OCI-LY7 (cell line): ENCODE measurements around the gene SQOR. TPM values are rescaled to one million over a fixed set of nuclear protein-coding genes. Genes with fewer than 3 reads are reported as not detected.

Experiments used
- BruUV-seq: library from RNA; stranded (reverse); fragments of 400-500 nt; replicated peaks from 2 replicates; lab custom pipeline; 2021; lab: Mats Ljungman, UMichigan
- CTCF ChIA-PET: fragments of 300-600 bp; sonication (Branson Sonifier 250); formaldehyde crosslinking; loops from one replicate; lab custom pipeline; 2022; ENCODE audit warnings: antibody characterized with exemption; ENCODE audit not compliant: unreplicated experiment; lab: Charles Lee
- POLR2A ChIA-PET: fragments of 300-600 bp; sonication (Branson Sonifier 250); formaldehyde crosslinking; loops from one replicate; lab custom pipeline; 2022; ENCODE audit warnings: antibody characterized with exemption; lab: Charles Lee
- DNase-seq: peaks from one replicate; pipeline ENCODE4 v3.0.0-alpha.2; 2015; ENCODE audit warnings: low spot score
- H2AFZ ChIP-seq: fragments of 200-600 bp; sonication (generic), shearing (Covaris generic); 2 replicates; pipeline ENCODE4 v1.6.1; 2014; ENCODE audit warnings: mild to moderate bottlenecking, antibody characterized with exemption, low read length, moderate library complexity
- H3K27ac ChIP-seq: fragments of 200-600 bp; sonication (generic); 2 replicates; pipeline ENCODE4 v1.5.1; 2014; ENCODE audit warnings: mixed run types, low read depth, mild to moderate bottlenecking, moderate library complexity, low read length, inconsistent platforms; ENCODE audit not compliant: poor library complexity, severe bottlenecking
- H3K36me3 ChIP-seq: fragments of 200-600 bp; sonication (generic); 2 replicates; pipeline ENCODE4 v1.6.1; 2014; ENCODE audit warnings: mild to moderate bottlenecking, antibody characterized with exemption, low read length, moderate library complexity, mixed read lengths; ENCODE audit not compliant: insufficient read depth
- H3K4me1 ChIP-seq: fragments of 200-600 bp; sonication (generic); 2 replicates; pipeline ENCODE4 v1.5.1; 2014; ENCODE audit warnings: mild to moderate bottlenecking, low read length; ENCODE audit not compliant: insufficient read depth, poor library complexity, severe bottlenecking
- H3K4me2 ChIP-seq: fragments of 200-600 bp; sonication (generic); 2 replicates; pipeline ENCODE4 v1.6.1; 2014; ENCODE audit warnings: mild to moderate bottlenecking, low read length
- H3K4me3 ChIP-seq: fragments of 200-600 bp; sonication (generic); 2 replicates; pipeline ENCODE4 v1.5.1; 2014; ENCODE audit warnings: mild to moderate bottlenecking, low read depth, low read length; ENCODE audit not compliant: poor library complexity, severe bottlenecking
- H3K79me2 ChIP-seq: fragments of 200-600 bp; sonication (generic); 2 replicates; pipeline ENCODE4 v1.6.1; 2016; ENCODE audit warnings: low read depth, mild to moderate bottlenecking, low read length, moderate library complexity, mixed read lengths; ENCODE audit not compliant: insufficient read depth
- H3K9me2 ChIP-seq: fragments of 200-600 bp; sonication (generic); 2 replicates; pipeline ENCODE4 v1.6.1; 2016; ENCODE audit warnings: mild to moderate bottlenecking, low read length, mixed read lengths; ENCODE audit not compliant: insufficient read depth
- H3K9me3 ChIP-seq: fragments of 200-600 bp; sonication (generic); 2 replicates; pipeline ENCODE4 v1.6.1; 2014; ENCODE audit warnings: mild to moderate bottlenecking, mixed run types, low read length, mixed read lengths
- H4K20me1 ChIP-seq: fragments of 200-600 bp; sonication (generic); 2 replicates; pipeline ENCODE4 v1.6.1; 2014; ENCODE audit warnings: mild to moderate bottlenecking, antibody characterized with exemption, low read length, moderate library complexity, mixed read lengths; ENCODE audit not compliant: insufficient read depth
- CTCF ChIP-seq: fragments of 200-600 bp; sonication (generic); conservative IDR thresholded peaks from 2 replicates; pipeline ENCODE4 v1.5.1; 2014; ENCODE audit warnings: mild to moderate bottlenecking, antibody characterized with exemption, low read length, moderate library complexity, mixed read lengths
- EZH2phosphoT487 ChIP-seq: fragments of 200-600 bp; sonication (generic); IDR thresholded peaks from 2 replicates; pipeline ENCODE4 v1.6.1; 2018; ENCODE audit warnings: low read depth, borderline replicate concordance, mild to moderate bottlenecking, mixed run types, antibody characterized with exemption, low read length, moderate library complexity, mixed read lengths
- intact Hi-C: fragments of 100-400 bp; cut with micrococcal nuclease; formaldehyde crosslinking; loops from one replicate; pipeline ENCODE4 v1.10.0; 2022; ENCODE audit not compliant: unreplicated experiment
- total RNA-seq, 2 experiments: library from RNA; depleted of rRNA in 1 of 2; stranded (reverse); fragments of >200 nt in 1 of 2; shearing (Covaris generic) in 1 of 2; gene quantifications; 2 replicates each; pipeline ENCODE4 v1.2.3, GENCODE V29; 2014 to 2022

Gene SQOR
- total RNA-seq, 2 experiments from 2014 or later = 0.42 to 1.8 TPM

GRCh38 chr15:45604326-45604725, 30.5 kb upstream of the SQOR start:
- ChIA-PET POLR2A (interaction anchor here (0.5 to 3.4 kb wide), 4 partner anchors 10 to 186 kb away, joined by 3 to 25 read pairs (median 10); no protein-coding TSS in a partner anchor), CTCF (no interaction called here)
- H3K79me2 ChIP-seq = peaks cover 41% of the 10 kb centered on the region; the same call in 1 of the 2 replicates
- peaks cover 74% of the 10 kb centered on the region for H3K36me3 ChIP-seq
- TF ChIP-seq EZH2phosphoT487 (no peak), CTCF (no peak)
- intact Hi-C loops = no loop called here
- H3K4me1 ChIP-seq = peaks cover 44% of the 10 kb centered on the region
- DNase-seq = peak; percentile 35
- peak overlapping the region; percentile 49 for H3K4me2 ChIP-seq
- no TSS peak for BruUV-seq
- H2AFZ ChIP-seq = no peak overlapping the region
- H3K4me3 ChIP-seq = peak overlapping the region; percentile 29
- no peaks in the 10 kb centered on the region for H4K20me1 ChIP-seq
- H3K27ac ChIP-seq = peak overlapping the region; percentile 70
- no peaks in the 10 kb centered on the region for H3K9me2 ChIP-seq
- H3K9me3 ChIP-seq = peaks cover 9% of the 10 kb centered on the region; the same call in 1 of the 2 replicates

- intact Hi-C loops = loop anchor here (2.0 kb wide), 1 partner anchor 18 kb away; no protein-coding TSS in a partner anchor
- Histone ChIP-seq H3K4me1 (peaks cover 44% of the 10 kb centered on the region), H2AFZ (no peak overlapping the region), H3K9me3 (peaks cover 9% of the 10 kb centered on the region; the same call in 1 of the 2 replicates), H3K27ac (peak overlapping the region; percentile 33), H3K9me2 (no peaks in the 10 kb centered on the region), H3K4me3 (no peak overlapping the region), H3K4me2 (peak overlapping the region; percentile 49), H4K20me1 (no peaks in the 10 kb centered on the region), H3K36me3 (peaks cover 65% of the 10 kb centered on the region), H3K79me2 (peaks cover 36% of the 10 kb centered on the region; the same call in 1 of the 2 replicates)
- no TSS peak for BruUV-seq
- POLR2A ChIA-PET = interaction anchor here (0.6 to 1.8 kb wide), 9 partner anchors 15 to 214 kb away, joined by 3 to 9 read pairs (median 4); a partner anchor contains a TSS
- CTCF ChIA-PET = no interaction called here
- TF ChIP-seq CTCF = no peak
- TF ChIP-seq EZH2phosphoT487 = no peak
- DNase-seq = no peak
These were observed 28.4 kb upstream of the SQOR start for GRCh38 chr15:45606413-45606812.

DNA sequence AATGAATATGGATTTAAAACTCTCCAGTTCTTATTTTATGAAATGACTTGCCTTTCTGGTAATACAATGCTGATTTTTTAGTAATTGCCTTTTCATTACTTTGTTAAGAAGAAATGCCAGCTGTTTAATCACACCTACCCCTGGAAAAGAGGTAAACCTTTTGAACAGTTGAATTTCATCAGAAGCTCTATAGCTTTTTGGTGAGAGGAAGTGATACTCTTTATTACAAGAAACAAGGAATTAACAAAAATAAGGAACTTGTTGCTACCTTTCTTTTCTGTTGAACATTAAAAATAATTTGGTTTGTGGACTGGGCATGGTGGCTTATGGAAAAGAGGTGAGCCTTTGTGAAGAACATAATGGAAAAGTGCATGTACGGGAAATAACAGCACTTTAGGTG, 28.0 kb upstream of the SQOR start:
- ChIA-PET POLR2A (interaction anchor here (0.6 to 1.8 kb wide), 9 partner anchors 17 to 215 kb away, joined by 3 to 9 read pairs (median 3); a partner anchor contains a TSS), CTCF (interaction anchor here (0.5 kb wide), 1 partner anchor 23 kb away, joined by 3 read pairs; no protein-coding TSS in a partner anchor)
- TF ChIP-seq CTCF (no peak), EZH2phosphoT487 (no peak)
- Histone ChIP-seq H3K27ac (peak overlapping the region; percentile 33), H3K4me1 (peaks cover 44% of the 10 kb centered on the region), H3K4me2 (peak overlapping the region; percentile 49), H3K4me3 (no peak overlapping the region), H4K20me1 (no peaks in the 10 kb centered on the region), H3K9me3 (peaks cover 8% of the 10 kb centered on the region; the same call in 1 of the 2 replicates), H2AFZ (no peak overlapping the region), H3K9me2 (no peaks in the 10 kb centered on the region), H3K79me2 (peaks cover 32% of the 10 kb centered on the region; the same call in 1 of the 2 replicates), H3K36me3 (peaks cover 61% of the 10 kb centered on the region)
- peak; percentile 37 for DNase-seq
- intact Hi-C loops = loop anchor here (2.0 kb wide), 1 partner anchor 18 kb away; no protein-coding TSS in a partner anchor
- BruUV-seq = no TSS peak
